T-helper 2 cell treated with Interferon-gamma antibody and Interleukin-4, amounts not matched to agents 5 μg/mL and 100 μg/mL, for 36 hours (primary cell): ENCODE data around the gene RASAL2.

Experiments used
- DNase-seq: peaks from one replicate; pipeline ENCODE4 v3.0.0; 2021; ENCODE audit warnings: low spot score
- H3K27ac Mint-ChIP-seq: one replicate; pipeline ENCODE4 v1.8.0; 2021; ENCODE audit warnings: mild to moderate bottlenecking, mixed read lengths
- H3K27me3 Mint-ChIP-seq: one replicate; pipeline ENCODE4 v1.8.0; 2021; ENCODE audit warnings: low read depth, mixed read lengths
- H3K36me3 Mint-ChIP-seq: one replicate; pipeline ENCODE4 v1.8.0; 2021; ENCODE audit warnings: low read depth, mixed read lengths
- H3K4me1 Mint-ChIP-seq: one replicate; pipeline ENCODE4 v1.8.0; 2021; ENCODE audit warnings: low read depth, mixed read lengths
- H3K4me3 Mint-ChIP-seq: one replicate; pipeline ENCODE4 v1.8.0; 2022; ENCODE audit warnings: mild to moderate bottlenecking, moderate library complexity, mixed read lengths
- H3K9me3 Mint-ChIP-seq: one replicate; pipeline ENCODE4 v1.8.0; 2021; ENCODE audit warnings: mixed read lengths

Gene RASAL2

GRCh38 chr1:178143730-178144690, 50.1 kb downstream of the RASAL2 start:
- Mint-ChIP-seq H3K4me3 (no peak overlapping the region), H3K36me3 (no peaks in the 10 kb centered on the region), H3K27me3 (no peaks in the 10 kb centered on the region), H3K4me1 (no peaks in the 10 kb centered on the region), H3K27ac (no peak overlapping the region), H3K9me3 (no peaks in the 10 kb centered on the region)
- no peak for DNase-seq

DNA sequence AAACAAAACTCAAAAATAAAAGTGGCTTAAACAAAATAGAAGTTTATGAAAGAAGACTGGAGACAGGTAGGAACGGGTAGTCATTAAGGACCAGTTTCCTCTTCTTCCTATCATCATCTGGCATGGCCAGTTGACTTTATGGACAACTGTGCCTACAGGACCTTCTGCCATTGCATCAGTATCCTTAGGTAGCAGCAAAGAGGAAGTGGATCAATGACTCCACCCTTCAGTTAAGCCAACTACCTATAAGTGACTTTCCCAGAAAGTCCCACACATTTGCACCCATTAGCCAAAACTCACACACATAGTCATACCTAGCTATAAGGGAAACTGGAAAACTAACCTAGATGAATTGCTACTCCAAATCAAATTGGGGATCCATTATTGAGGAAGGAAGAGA, 51.7 kb downstream of the RASAL2 start:
- Mint-ChIP-seq H3K27me3 (no peaks in the 10 kb centered on the region), H3K27ac (no peak overlapping the region), H3K4me1 (no peaks in the 10 kb centered on the region), H3K36me3 (no peaks in the 10 kb centered on the region), H3K4me3 (no peak overlapping the region), H3K9me3 (no peaks in the 10 kb centered on the region)
- DNase-seq, result no peak

DNA sequence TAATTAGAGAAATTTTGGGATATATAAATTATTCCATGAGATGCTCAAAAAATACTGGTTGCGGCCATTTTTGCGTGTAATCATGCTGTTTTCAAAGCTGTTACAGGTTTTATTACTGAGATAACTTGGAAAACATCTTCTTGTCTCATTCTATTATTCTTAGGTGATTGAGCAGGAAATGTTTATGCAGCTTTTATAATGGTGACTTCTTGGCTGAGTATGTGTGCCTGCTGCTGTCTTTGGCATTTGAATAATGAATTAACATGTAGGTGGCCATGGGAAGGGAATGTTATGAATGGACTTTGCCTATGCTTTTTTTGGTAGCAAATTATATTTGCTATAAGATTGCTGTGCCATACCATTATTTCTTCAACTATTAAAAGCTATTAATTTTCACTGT, 52.5 kb downstream of the RASAL2 start:
- DNase-seq, result no peak
- Mint-ChIP-seq H3K27ac (no peak overlapping the region), H3K27me3 (no peaks in the 10 kb centered on the region), H3K4me1 (no peaks in the 10 kb centered on the region), H3K9me3 (no peaks in the 10 kb centered on the region), H3K4me3 (no peak overlapping the region), H3K36me3 (no peaks in the 10 kb centered on the region)

DNA sequence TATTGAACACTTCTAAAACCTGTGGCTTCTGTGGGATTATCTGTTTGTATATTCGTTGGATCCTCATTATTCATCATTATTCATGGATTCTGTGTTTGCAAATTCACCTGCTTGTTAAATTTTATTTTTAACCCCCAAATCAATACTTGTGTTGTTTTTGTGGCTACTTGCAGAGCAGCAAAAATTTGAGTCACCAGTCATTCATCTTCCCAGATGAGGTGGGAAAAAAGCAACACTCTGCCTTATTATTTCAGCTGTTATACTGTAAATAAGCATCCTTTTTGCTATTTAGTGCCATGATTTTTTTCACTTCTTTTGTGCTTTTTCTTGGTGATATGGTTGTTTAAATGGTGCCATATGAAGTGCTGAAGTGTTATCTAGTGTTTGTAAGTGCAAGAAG, 56.7 kb downstream of the RASAL2 start:
- H3K4me3 Mint-ChIP-seq, result no peak overlapping the region
- H3K27ac Mint-ChIP-seq, result no peak overlapping the region
- H3K4me1 Mint-ChIP-seq, result no peaks in the 10 kb centered on the region
- H3K9me3 Mint-ChIP-seq, result no peaks in the 10 kb centered on the region
- no peaks in the 10 kb centered on the region for H3K27me3 Mint-ChIP-seq
- no peaks in the 10 kb centered on the region for H3K36me3 Mint-ChIP-seq
- no peak for DNase-seq

DNA sequence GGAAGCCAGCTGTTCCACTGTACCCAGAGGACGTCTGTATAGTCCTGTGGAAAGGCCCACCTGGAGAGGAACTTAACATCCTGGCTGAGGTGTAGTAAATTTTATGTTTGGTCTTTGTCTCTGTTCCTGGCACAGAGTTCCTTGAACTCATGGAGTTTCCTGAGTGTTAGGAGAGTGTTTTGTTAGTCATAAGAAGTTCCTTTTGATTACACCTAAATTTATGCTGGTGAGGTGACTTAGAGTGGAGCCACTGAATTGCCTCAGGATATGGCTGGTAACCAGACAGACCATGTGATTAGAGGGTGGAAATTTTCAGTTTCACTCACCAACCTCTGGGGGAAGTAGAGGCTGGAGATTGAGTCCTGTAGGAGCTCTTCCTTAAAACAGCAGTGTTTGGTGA, 57.9 kb downstream of the RASAL2 start:
- no peak for DNase-seq
- no peaks in the 10 kb centered on the region for H3K36me3 Mint-ChIP-seq
- H3K4me1 Mint-ChIP-seq, result no peaks in the 10 kb centered on the region
- no peak overlapping the region for H3K4me3 Mint-ChIP-seq
- H3K27ac Mint-ChIP-seq, result no peak overlapping the region
- H3K9me3 Mint-ChIP-seq, result no peaks in the 10 kb centered on the region
- H3K27me3 Mint-ChIP-seq, result no peaks in the 10 kb centered on the region

DNA sequence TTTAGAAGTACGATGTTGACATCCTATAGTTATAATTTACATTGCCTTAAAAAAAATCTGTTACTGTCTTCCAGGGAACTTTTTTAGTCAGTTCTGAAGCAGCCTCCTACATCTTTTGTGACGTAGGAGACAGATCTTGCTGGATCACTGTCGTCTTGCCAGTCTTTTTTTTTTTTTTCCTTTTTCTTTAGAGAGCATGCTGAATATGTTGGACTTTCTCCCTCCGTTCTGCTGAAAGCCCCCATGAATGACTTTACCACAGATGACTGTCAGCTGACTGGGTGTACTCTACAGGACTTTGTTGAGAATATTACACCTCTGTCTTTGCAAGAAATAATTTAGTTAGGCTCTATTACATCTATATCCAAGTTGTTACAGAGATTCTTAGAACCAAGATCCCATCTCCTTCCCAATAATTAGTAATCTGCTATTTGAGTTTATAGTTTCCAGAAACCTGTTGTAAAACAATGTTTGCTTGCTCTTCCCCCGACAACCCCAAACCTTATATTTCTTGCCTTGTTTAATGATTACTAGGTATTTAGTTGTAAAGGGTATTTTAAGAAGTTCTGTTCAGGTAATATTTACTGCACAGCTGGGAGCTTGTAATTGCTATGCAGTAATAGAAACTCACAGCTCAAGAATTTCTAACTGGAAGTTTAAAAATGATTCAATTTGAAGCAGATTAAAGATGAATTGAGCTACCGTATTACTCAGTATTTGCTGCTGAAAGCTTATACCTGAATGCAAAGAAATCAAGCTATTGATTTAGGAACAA, 61.8 kb downstream of the RASAL2 start:
- no peak overlapping the region for H3K4me3 Mint-ChIP-seq
- H3K9me3 Mint-ChIP-seq, result no peaks in the 10 kb centered on the region
- no peak for DNase-seq
- no peaks in the 10 kb centered on the region for H3K36me3 Mint-ChIP-seq
- no peaks in the 10 kb centered on the region for H3K4me1 Mint-ChIP-seq
- no peak overlapping the region for H3K27ac Mint-ChIP-seq
- no peaks in the 10 kb centered on the region for H3K27me3 Mint-ChIP-seq

- Mint-ChIP-seq H3K4me3 (no peak overlapping the region), H3K4me1 (no peaks in the 10 kb centered on the region), H3K36me3 (no peaks in the 10 kb centered on the region), H3K9me3 (no peaks in the 10 kb centered on the region), H3K27ac (no peak overlapping the region), H3K27me3 (no peaks in the 10 kb centered on the region)
- DNase-seq, result no peak
Measured at GRCh38 chr1:178160736-178161475, 67.0 kb downstream of the RASAL2 start.

- no peak for DNase-seq
- H3K27ac Mint-ChIP-seq, result no peak overlapping the region
- no peaks in the 10 kb centered on the region for H3K9me3 Mint-ChIP-seq
- H3K4me3 Mint-ChIP-seq, result no peak overlapping the region
- H3K27me3 Mint-ChIP-seq, result no peaks in the 10 kb centered on the region
- no peaks in the 10 kb centered on the region for H3K4me1 Mint-ChIP-seq
- H3K36me3 Mint-ChIP-seq, result no peaks in the 10 kb centered on the region
Measured at GRCh38 chr1:178161516-178161915, 67.6 kb downstream of the RASAL2 start.

GRCh38 chr1:178165196-178165595, 71.3 kb downstream of the RASAL2 start:
- H3K27ac Mint-ChIP-seq, result no peak overlapping the region
- no peaks in the 10 kb centered on the region for H3K27me3 Mint-ChIP-seq
- H3K4me1 Mint-ChIP-seq, result no peaks in the 10 kb centered on the region
- no peak overlapping the region for H3K4me3 Mint-ChIP-seq
- DNase-seq, result no peak
- no peaks in the 10 kb centered on the region for H3K36me3 Mint-ChIP-seq
- no peaks in the 10 kb centered on the region for H3K9me3 Mint-ChIP-seq

DNA sequence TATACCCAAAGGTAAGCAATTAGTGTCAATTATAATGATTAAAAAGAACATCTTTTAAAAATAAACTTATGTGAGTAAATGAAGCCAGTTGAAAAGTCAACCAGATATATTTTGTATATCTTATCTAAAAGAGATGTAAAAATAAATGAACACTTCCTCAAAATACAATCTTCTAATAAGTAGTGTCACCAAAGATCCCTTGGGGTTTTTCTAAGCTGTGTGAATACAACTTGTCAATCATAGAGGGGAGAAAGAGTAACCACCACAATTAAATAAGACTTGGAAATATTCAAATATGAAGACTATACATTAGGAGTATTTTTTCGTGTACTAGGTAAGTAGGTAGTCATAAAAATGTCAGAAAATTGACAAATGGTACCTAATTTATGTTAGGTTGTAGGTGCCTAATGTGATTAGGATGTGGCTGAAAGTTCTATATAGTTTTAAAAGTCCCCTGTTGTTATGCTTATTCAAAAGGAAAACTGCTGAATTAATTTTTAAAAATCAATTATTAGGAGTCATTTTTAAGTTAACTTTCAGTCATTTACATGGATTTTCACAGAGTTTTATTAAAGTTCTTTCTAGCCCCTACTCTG, 72.6 kb downstream of the RASAL2 start:
- H3K36me3 Mint-ChIP-seq, result no peaks in the 10 kb centered on the region
- no peaks in the 10 kb centered on the region for H3K4me1 Mint-ChIP-seq
- no peak overlapping the region for H3K4me3 Mint-ChIP-seq
- no peaks in the 10 kb centered on the region for H3K9me3 Mint-ChIP-seq
- H3K27ac Mint-ChIP-seq, result no peak overlapping the region
- DNase-seq, result no peak
- H3K27me3 Mint-ChIP-seq, result no peaks in the 10 kb centered on the region

- Mint-ChIP-seq H3K27me3 (no peaks in the 10 kb centered on the region), H3K36me3 (no peaks in the 10 kb centered on the region), H3K27ac (no peak overlapping the region), H3K9me3 (no peaks in the 10 kb centered on the region), H3K4me1 (no peaks in the 10 kb centered on the region), H3K4me3 (no peak overlapping the region)
- no peak for DNase-seq
Measured at GRCh38 chr1:178168536-178168935, 74.6 kb downstream of the RASAL2 start.

GRCh38 chr1:178169649-178170048, 75.7 kb downstream of the RASAL2 start:
- Mint-ChIP-seq H3K4me3 (no peak overlapping the region), H3K36me3 (no peaks in the 10 kb centered on the region), H3K4me1 (no peaks in the 10 kb centered on the region), H3K27me3 (no peaks in the 10 kb centered on the region), H3K9me3 (no peaks in the 10 kb centered on the region), H3K27ac (no peak overlapping the region)
- DNase-seq, result no peak

DNA sequence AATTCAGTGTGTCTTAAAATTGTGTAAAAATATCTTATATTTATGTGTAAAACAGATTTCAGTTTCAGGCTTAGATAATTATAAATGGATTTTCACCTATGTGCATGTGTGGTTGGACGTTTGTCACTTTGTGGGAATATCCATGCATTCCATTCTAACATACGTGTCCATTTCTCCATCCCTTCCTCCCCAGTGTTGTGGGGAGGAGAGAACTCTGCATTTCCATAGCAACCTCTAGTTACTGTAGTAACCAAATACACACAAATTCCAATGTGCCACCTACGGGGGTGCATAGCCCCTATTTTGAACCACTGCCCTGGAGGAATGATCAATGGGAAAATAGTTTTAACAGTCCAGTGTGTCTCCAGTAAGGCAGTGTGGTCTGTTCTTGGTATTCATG, 79.0 kb downstream of the RASAL2 start:
- Mint-ChIP-seq H3K4me1 (no peaks in the 10 kb centered on the region), H3K27ac (no peak overlapping the region), H3K27me3 (no peaks in the 10 kb centered on the region), H3K4me3 (no peak overlapping the region), H3K9me3 (no peaks in the 10 kb centered on the region), H3K36me3 (no peaks in the 10 kb centered on the region)
- DNase-seq, result no peak
